ENCODE data around the gene CALN1.
"Not testable (repeated sequence)": the region's sequence is repeated elsewhere in the genome, so short reads cannot be mapped to it uniquely, and the experiment has no call there.

- not testable (repeated sequence) for TF ChIP-seq ZNF510 (tag by site-specific recombination; IDR thresholded peaks at IDR 0.05; ENCODE audit: insufficient replicate concordance); CTCF (tag by site-specific recombination; IDR thresholded peaks at IDR 0.05); ELK4 (IDR thresholded peaks at IDR 0.05; ENCODE audit: borderline replicate concordance, low read depth, low read length); ZNF239 (tag by site-specific recombination; IDR thresholded peaks at IDR 0.05); ZNF544 (tag by site-specific recombination; IDR thresholded peaks at IDR 0.05); REST (tag by site-specific recombination; IDR thresholded peaks at IDR 0.05); WT1 (tag by site-specific recombination; IDR thresholded peaks at IDR 0.05); ZBTB1 (tag by site-specific recombination; IDR thresholded peaks at IDR 0.05); ZBTB44 (tag by site-specific recombination; IDR thresholded peaks at IDR 0.05); ZBTB26 (tag by site-specific recombination; optimal IDR thresholded peaks at IDR 0.05); ZNF585B (tag by site-specific recombination; IDR thresholded peaks at IDR 0.05); ZBTB49 (tag by site-specific recombination; IDR thresholded peaks at IDR 0.05; ENCODE audit: low read depth)
Measured at GRCh38 chr7:72412121-72412618, at the start of gene CALN1.
